ENCODE measurements around the gene EFCC1. TPM values are rescaled to one million over a fixed set of nuclear protein-coding genes. Genes with fewer than 3 reads are reported as not detected.

Gene EFCC1
- total RNA-seq, 2 experiments from 2014 or later = 0.12 to 0.24 TPM

- DNase-seq = no peak
- intact Hi-C loops (cut with micrococcal nuclease) = no loop called here
- POLR2A ChIA-PET = no interaction called here
- Mint-ChIP-seq H3K36me3 (no peaks in the 10 kb centered on the region), H3K27ac (no peak overlapping the region), H3K4me3 (no peak overlapping the region), H3K9me3 (no peaks in the 10 kb centered on the region), H3K4me1 (ENCODE audit: low read depth) (no peaks in the 10 kb centered on the region), H3K27me3 (peaks cover 6% of the 10 kb centered on the region)
- CTCF ChIA-PET = interaction anchor here (1.1 kb wide), 2 partner anchors 9 to 18 kb away, joined by 3 to 5 read pairs; no protein-coding TSS in a partner anchor
These were observed 34.5 kb downstream of the EFCC1 start for GRCh38 chr3:129035360-129036221.

DNA sequence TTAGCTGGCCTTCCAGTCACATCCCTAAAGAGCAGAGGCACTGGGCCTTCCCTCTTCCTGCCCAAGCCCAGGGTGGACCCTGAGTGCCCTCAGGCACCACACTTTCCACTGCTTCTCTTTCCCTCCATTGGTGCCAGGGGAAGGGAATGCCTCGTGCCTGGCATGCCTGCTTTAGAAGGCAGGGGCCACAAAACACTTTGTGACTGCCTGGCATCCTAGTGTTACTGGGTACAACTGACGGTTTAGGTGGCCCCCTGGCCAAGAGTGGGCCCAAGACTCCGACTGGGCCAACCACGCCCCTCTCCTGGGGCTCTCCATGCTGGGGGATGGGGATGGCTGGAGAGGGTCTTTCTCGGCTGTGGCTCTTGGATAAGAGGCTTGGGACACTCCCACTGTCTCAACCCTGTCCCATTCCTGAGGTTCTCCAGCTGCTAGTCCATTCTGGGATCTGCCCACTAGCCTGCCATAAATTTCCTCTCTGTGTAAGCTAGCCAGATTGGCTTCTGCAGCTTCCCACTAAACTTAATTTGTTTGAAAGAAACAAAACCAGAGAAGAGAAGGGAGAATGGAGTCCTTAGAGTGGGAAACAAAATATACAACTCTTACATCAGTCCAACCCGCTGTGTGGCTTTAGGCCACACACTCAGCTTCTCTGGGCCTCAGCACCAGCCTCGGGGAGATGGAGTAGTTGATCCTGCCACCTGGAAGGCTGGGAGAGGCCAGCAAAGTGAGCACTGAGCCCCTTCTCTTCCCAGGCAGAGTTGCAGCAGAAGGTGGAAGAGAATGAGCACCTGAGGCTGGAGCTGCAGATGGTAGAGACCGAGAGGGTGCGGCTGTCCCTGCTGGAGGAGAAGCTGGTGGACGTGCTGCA, 35.4 kb downstream of the EFCC1 start:
- H3K4me3 Mint-ChIP-seq = no peak overlapping the region
- POLR2A ChIA-PET = no interaction called here
- H3K27me3 Mint-ChIP-seq = peaks cover 9% of the 10 kb centered on the region
- intact Hi-C loops (cut with micrococcal nuclease) = no loop called here
- CTCF ChIA-PET = interaction anchor here (0.9 to 1.4 kb wide), 5 partner anchors 9 to 66 kb away, joined by 3 to 5 read pairs (median 3); no protein-coding TSS in a partner anchor
- no peak overlapping the region for H3K27ac Mint-ChIP-seq
- no peaks in the 10 kb centered on the region for H3K36me3 Mint-ChIP-seq
- DNase-seq = no peak
- no peaks in the 10 kb centered on the region for H3K9me3 Mint-ChIP-seq
- no peaks in the 10 kb centered on the region for H3K4me1 Mint-ChIP-seq (ENCODE audit: low read depth)

GRCh38 chr3:129037093-129037419, 36.0 kb downstream of the EFCC1 start:
- Mint-ChIP-seq H3K4me3 (no peak overlapping the region), H3K27ac (no peak overlapping the region), H3K27me3 (peaks cover 9% of the 10 kb centered on the region), H3K9me3 (no peaks in the 10 kb centered on the region), H3K36me3 (no peaks in the 10 kb centered on the region), H3K4me1 (ENCODE audit: low read depth) (no peaks in the 10 kb centered on the region)
- ChIA-PET CTCF (interaction anchor here (0.9 to 1.4 kb wide), 4 partner anchors 9 to 66 kb away, joined by 3 read pairs; no protein-coding TSS in a partner anchor), POLR2A (no interaction called here)
- DNase-seq = no peak
- intact Hi-C loops (cut with micrococcal nuclease) = no loop called here

DNA sequence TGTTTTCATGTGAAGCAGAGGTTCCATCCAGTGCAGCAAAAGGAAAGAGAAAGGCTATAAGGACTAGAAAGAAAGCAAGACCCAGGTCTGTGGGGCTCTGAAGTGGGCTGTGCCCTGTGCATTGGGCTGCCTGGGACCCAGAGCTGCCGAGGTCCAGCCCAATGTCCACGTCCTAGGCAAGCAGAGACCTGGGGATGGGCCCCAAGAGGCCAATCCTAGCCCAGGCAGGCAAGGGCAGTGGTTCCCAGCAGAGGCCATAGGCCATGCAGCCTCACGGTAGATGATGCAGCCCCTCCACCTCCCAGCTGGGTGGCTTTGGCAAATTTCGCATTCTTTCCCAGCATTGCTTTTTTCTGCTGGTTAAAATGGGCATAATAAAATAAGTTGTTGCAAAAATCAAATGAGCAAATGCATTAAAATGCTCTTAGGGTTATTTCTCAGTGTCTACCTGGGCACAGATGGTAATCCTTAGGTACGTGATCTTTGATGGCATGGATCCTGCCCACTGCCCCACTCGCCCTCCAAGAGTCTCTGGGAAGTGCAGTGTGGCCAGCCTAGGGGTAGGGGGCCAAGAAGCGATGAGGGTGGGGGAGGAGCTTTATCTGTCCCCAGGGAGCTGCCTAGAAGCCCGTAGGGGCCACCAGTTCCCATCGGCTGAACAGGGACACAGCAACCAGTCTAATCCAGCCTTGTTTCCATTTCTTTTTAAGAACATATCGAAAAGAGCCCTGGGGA, 37.2 kb downstream of the EFCC1 start:
- Mint-ChIP-seq H3K9me3 (no peaks in the 10 kb centered on the region), H3K27ac (no peak overlapping the region), H3K36me3 (no peaks in the 10 kb centered on the region), H3K27me3 (peaks cover 12% of the 10 kb centered on the region), H3K4me3 (no peak overlapping the region), H3K4me1 (ENCODE audit: low read depth) (no peaks in the 10 kb centered on the region)
- CTCF ChIA-PET = interaction anchor here (1.3 to 1.5 kb wide), 3 partner anchors 15 to 68 kb away, joined by 3 to 4 read pairs (median 3); no protein-coding TSS in a partner anchor
- DNase-seq = no peak
- intact Hi-C loops (cut with micrococcal nuclease) = no loop called here
- POLR2A ChIA-PET = interaction anchor here (0.5 to 0.6 kb wide), 2 partner anchors 11 to 118 kb away, joined by 3 to 4 read pairs; no protein-coding TSS in a partner anchor

- DNase-seq = no peak
- H3K9me3 Mint-ChIP-seq = no peaks in the 10 kb centered on the region
- H3K36me3 Mint-ChIP-seq = no peaks in the 10 kb centered on the region
- intact Hi-C loops (cut with micrococcal nuclease) = no loop called here
- no peaks in the 10 kb centered on the region for H3K4me1 Mint-ChIP-seq (ENCODE audit: low read depth)
- POLR2A ChIA-PET = no interaction called here
- no peak overlapping the region for H3K27ac Mint-ChIP-seq
- CTCF ChIA-PET = interaction anchor here (0.8 to 1.5 kb wide), 3 partner anchors 11 to 70 kb away, joined by 3 to 4 read pairs (median 3); no protein-coding TSS in a partner anchor
- no peak overlapping the region for H3K4me3 Mint-ChIP-seq
- H3K27me3 Mint-ChIP-seq = peaks cover 12% of the 10 kb centered on the region
These were observed 38.4 kb downstream of the EFCC1 start for GRCh38 chr3:129039271-129040038.

DNA sequence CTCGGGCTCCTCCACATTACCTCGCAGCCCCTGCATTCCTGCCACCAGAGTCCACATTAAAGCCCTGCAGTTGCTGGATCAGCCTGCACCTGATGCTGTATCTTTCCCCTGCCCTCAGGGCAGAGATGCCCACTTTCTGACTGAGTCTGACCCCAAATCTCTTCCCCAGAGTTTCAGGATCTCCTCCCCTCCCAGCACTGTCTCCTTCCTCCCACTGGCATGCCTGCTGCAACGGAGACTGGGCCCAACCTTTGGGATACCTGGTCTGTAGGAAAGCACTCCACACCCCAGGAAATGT, 38.9 kb downstream of the EFCC1 start:
- CTCF ChIA-PET = interaction anchor here (0.8 kb wide), 1 partner anchor 12 kb away, joined by 3 read pairs; no protein-coding TSS in a partner anchor
- H3K36me3 Mint-ChIP-seq = no peaks in the 10 kb centered on the region
- intact Hi-C loops (cut with micrococcal nuclease) = no loop called here
- no peaks in the 10 kb centered on the region for H3K9me3 Mint-ChIP-seq
- H3K4me1 Mint-ChIP-seq (ENCODE audit: low read depth) = peaks cover 2% of the 10 kb centered on the region
- H3K4me3 Mint-ChIP-seq = no peak overlapping the region
- peaks cover 12% of the 10 kb centered on the region for H3K27me3 Mint-ChIP-seq
- no peak for DNase-seq
- POLR2A ChIA-PET = no interaction called here
- no peak overlapping the region for H3K27ac Mint-ChIP-seq

DNA sequence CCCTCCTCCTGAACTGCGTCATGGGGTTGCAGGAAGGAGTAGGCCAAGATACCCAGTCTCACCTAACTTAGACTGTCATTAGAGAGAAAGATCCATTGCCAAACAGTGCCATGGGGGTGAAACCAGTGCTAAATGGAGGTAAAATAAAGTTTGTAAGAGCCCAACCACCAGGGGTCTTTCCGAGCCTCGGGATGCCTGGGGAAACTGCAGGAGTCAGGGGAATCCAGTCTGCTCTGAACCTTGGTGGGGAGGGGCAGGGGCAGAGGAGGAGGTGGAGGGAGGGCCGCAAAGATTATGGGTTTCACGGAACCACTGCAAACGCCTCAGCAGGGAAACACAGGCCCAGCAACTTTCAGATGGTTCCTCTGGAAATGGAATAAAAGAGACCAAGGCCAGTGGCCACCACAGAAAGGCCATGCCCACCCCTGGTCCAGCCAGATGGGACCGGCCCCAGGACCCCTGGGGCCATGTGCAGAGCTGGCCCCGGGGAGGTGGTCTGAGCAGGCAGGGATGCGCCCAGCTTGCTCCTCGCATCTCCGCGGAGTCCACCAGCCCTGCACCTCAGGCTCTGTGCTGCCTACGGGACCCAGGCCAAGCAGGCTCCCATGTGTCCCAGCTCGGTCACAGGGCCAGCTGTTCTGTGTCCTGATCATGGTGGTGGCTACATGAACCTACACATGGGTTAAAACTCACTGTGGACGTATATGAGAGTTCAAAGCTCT, 39.6 kb downstream of the EFCC1 start:
- Mint-ChIP-seq H3K27me3 (peaks cover 14% of the 10 kb centered on the region), H3K4me3 (no peak overlapping the region), H3K9me3 (no peaks in the 10 kb centered on the region), H3K36me3 (no peaks in the 10 kb centered on the region), H3K4me1 (ENCODE audit: low read depth) (peaks cover 4% of the 10 kb centered on the region), H3K27ac (no peak overlapping the region)
- intact Hi-C loops (cut with micrococcal nuclease) = no loop called here
- CTCF ChIA-PET = interaction anchor here (3.0 kb wide), 1 partner anchor 11 kb away, joined by 11 read pairs; no protein-coding TSS in a partner anchor
- DNase-seq = no peak
- POLR2A ChIA-PET = no interaction called here

DNA sequence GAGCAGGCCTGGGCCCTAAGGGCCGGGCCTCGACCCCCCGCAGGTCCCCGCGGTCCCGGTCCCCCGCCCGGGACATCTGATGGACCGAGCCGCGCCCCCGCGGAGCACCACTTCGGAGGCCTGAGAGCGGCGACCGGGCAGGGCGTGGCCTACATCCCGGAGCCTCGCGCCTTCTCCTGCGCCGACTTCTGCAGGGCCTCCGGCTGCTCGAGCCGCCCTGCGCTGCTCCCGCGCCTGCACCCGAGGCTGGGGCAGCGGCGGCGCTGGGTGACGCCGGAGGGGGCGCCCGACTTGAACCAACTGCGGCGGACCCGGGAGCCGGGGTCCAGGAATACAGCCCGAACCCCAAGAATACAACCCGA, 44.6 kb downstream of the EFCC1 start:
- CTCF ChIA-PET = interaction anchor here (1.0 to 1.8 kb wide), 7 partner anchors 18 to 208 kb away, joined by 3 to 8 read pairs (median 4); partner anchors contain the start of gene COPG1
- DNase-seq = peak; percentile 61
- Mint-ChIP-seq H3K4me1 (ENCODE audit: low read depth) (peaks cover 4% of the 10 kb centered on the region), H3K27me3 (peaks cover 8% of the 10 kb centered on the region), H3K27ac (no peak overlapping the region), H3K9me3 (peaks cover 7% of the 10 kb centered on the region), H3K4me3 (peak overlapping the region; percentile 39), H3K36me3 (peaks cover 3% of the 10 kb centered on the region)
- intact Hi-C loops (cut with micrococcal nuclease) = no loop called here
- POLR2A ChIA-PET = no interaction called here

DNA sequence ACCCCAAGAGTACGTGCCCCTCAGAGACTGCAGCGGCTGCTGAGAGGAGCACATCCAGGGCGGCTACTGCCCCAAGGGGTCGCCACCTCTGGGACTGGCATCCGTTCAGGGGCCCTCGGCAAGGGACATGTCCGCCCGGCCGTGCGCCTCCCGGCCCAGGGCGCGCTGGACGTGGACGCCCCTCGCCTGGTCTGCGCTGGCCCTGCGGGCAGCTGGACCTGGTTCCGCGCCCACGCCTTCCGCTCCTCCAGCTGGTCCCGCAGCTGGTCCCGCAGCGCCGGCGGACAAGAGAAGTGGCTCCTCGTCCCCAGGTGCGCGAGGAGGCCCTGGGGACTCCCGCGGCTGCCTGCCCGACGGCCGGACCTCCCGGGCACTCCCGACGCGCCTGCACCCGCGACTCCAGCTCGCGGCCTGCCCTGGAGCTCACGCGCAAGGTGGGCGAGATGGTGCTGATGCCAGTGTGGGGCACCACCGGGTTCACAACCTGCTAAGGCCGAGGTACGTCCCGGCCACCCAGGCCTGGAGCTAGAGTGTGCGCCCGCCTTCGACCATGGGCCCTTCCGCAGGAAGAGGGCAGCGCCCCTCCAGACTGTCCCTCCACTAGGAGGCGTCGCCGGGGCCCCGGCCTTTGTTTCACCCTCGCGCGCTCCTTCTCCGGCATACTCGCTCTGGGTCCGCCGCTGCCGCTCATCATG, 45.1 kb downstream of the EFCC1 start:
- Mint-ChIP-seq H3K4me1 (ENCODE audit: low read depth) (peaks cover 4% of the 10 kb centered on the region), H3K27ac (no peak overlapping the region), H3K27me3 (peaks cover 7% of the 10 kb centered on the region), H3K4me3 (no peak overlapping the region), H3K9me3 (peaks cover 7% of the 10 kb centered on the region), H3K36me3 (peaks cover 3% of the 10 kb centered on the region)
- intact Hi-C loops (cut with micrococcal nuclease) = no loop called here
- POLR2A ChIA-PET = no interaction called here
- no peak for DNase-seq
- CTCF ChIA-PET = interaction anchor here (1.0 to 1.8 kb wide), 8 partner anchors 18 to 207 kb away, joined by 3 to 8 read pairs (median 4); partner anchors contain the start of gene COPG1

- Mint-ChIP-seq H3K27me3 (peaks cover 4% of the 10 kb centered on the region), H3K27ac (no peak overlapping the region), H3K4me1 (ENCODE audit: low read depth) (peaks cover 4% of the 10 kb centered on the region), H3K4me3 (no peak overlapping the region), H3K9me3 (peaks cover 7% of the 10 kb centered on the region), H3K36me3 (peaks cover 3% of the 10 kb centered on the region)
- CTCF ChIA-PET = interaction anchor here (1.0 to 2.0 kb wide), 9 partner anchors 19 to 206 kb away, joined by 3 to 8 read pairs (median 4); partner anchors contain the start of gene COPG1
- DNase-seq = no peak
- intact Hi-C loops (cut with micrococcal nuclease) = no loop called here
- POLR2A ChIA-PET = no interaction called here
These were observed 45.8 kb downstream of the EFCC1 start for GRCh38 chr3:129046732-129047552.
